Fibroblast of mammary gland (primary cell): Measurements from ENCODE around the gene ZFP62.
A peak's percentile ranks its signal among the peaks of the same experiment; 100 is the strongest.

Experiments used
- DNase-seq: peaks from one replicate; pipeline ENCODE4 v3.0.0-alpha.2; 2010; ENCODE audit warnings: low read depth
- H3K4me3 ChIP-seq: 2 replicates; pipeline ENCODE4 v1.5.1; 2011; ENCODE audit warnings: low read depth, mild to moderate bottlenecking, low read length, moderate library complexity; ENCODE audit not compliant: control insufficient read depth
- TF ChIP-seq, protein P1 (sequence below): conservative IDR thresholded peaks from 2 replicates; pipeline ENCODE4 v1.5.1; 2011; ENCODE audit warnings: low read depth, low read length, inconsistent platforms; ENCODE audit not compliant: control insufficient read depth, insufficient read depth

ZFP62 gene

DNA sequence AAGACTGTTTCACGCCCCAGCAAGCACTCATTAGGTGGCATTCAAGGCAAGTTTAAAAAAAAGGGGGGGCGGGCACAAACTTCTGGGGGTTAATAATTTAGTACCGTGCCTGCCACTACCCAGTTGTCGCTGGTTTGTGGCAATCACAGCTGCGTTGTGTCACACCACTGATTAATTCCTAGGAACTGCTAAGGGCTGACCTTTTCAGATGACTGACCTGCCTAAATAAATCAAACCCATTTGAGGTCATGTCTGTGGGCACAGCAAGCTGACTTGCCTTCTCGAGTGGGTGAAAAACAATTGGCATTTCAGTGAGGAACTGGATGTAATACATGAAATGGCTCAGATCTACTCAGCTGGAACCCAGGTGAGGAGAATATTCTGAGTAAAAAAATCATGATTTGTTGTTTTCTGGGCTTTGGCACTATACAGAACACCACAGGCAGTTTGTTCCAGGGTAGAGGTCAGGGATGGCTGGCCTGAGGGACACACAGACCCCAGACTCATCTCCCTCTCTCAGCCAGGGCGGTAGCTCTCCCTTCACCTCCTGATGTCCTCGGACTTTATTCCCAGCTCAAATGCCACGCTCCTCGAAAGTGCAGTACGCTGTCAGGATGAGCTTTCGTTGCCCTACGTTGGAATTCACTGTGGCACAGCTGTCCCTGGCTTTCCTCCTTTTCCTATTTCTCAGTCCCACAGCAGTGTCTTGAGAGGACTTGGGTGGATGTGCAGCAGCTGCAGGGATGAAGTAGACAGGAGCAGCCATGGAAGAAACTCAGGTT, 43.0 kb downstream of the ZFP62 start:
- H3K4me3 ChIP-seq, result no peak overlapping the region
- TF ChIP-seq, protein P1, sequence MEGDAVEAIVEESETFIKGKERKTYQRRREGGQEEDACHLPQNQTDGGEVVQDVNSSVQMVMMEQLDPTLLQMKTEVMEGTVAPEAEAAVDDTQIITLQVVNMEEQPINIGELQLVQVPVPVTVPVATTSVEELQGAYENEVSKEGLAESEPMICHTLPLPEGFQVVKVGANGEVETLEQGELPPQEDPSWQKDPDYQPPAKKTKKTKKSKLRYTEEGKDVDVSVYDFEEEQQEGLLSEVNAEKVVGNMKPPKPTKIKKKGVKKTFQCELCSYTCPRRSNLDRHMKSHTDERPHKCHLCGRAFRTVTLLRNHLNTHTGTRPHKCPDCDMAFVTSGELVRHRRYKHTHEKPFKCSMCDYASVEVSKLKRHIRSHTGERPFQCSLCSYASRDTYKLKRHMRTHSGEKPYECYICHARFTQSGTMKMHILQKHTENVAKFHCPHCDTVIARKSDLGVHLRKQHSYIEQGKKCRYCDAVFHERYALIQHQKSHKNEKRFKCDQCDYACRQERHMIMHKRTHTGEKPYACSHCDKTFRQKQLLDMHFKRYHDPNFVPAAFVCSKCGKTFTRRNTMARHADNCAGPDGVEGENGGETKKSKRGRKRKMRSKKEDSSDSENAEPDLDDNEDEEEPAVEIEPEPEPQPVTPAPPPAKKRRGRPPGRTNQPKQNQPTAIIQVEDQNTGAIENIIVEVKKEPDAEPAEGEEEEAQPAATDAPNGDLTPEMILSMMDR, result no peak
- DNase-seq, result no peak

DNA sequence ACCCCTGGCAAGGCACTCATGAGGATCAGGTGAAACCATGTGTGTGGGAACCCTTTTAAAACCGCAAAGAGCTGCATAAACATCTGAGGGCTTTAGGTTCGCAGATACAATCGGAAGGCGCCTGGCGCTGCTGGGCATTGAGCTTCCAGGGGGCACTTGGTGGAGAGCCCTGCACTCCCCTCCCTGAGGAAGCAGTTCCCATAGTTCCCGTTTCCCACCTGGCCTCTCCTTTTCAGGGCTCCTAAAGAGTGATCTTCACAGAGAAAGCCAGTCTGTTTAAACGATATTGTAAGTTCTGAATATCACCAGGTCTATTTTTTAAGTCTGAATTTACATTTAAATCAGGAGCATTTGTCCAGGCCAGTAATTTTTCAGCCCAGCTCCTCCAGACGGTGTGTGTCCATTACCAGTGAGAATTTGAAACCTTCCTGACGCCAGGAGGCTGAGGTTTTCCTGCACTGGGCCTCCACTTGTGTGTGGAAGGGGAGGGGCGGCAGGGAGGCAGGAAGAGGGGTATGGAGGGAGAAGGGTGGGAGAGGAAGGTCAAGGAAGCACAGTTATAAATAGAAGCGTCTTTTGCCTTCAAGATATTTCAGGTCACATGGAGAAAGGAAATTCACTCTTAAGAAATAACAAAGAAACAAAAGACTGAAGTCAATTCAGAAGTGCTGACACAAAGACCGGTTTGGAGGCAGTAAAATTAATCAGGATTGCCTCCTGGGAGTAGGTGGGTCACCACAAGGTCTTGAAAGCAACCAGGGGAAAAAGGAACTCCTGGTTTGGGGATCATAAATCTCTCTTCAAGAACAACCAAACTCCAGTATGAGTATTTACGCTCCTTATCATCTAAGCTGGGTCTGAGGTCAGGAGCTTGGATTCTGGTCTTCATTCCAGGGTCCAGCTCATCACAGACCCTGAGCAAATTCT, 44.2 kb downstream of the ZFP62 start:
- TF ChIP-seq, protein P1, result no peak
- no peak overlapping the region for H3K4me3 ChIP-seq
- DNase-seq, result peak; percentile 54

DNA sequence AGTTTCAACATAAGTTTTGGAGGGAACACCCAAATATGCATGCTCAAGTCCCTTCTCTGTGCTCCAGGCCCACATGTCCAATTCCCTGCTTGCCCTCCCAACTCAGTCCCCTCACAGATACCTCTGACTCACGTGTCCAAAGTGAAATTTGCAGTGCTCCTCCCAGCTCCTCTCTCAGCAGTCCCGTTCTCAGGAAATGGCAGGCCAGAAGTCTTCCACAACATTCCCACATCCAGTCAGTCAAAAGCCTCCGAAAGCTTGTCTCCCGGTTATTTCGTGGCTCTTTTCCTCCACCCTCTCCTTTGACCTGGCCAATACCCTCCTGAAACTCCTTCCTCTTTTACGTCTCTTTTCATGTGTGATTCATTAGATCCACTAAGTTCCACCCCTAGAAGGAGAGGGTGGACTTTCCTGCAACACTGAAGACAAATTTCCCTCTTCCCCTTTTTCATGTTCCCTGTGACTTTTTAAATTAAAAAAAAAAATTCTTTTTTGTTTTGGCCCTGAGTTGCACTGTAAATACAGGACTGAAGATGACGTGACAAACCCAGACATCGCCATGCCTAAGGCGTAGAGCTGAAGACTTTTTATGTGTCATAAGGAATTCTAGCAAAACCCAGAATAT, 45.7 kb downstream of the ZFP62 start:
- no peak for DNase-seq
- H3K4me3 ChIP-seq, result no peak overlapping the region
- TF ChIP-seq, protein P1, result no peak

DNA sequence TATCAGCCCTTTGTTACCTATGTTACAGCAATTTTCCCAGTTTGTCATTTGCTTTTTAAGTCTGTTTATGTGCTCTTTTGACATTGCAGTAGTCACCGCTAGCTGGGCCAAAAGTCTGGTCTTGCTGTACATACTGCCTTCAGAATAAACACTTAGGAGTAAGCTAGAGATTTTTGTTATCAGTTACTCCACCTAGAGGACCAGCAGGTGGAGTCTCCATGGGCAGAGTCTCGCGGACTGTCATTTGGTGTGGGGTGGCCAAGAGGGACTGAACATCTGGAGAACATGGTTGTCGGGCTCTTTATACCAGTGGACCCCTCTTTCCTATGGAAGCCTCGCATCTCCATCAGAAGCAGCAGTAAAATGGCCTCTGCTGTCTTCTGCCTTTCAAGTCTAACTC, 47.7 kb downstream of the ZFP62 start:
- H3K4me3 ChIP-seq, result no peak overlapping the region
- DNase-seq, result no peak
- TF ChIP-seq, protein P1, result no peak

DNA sequence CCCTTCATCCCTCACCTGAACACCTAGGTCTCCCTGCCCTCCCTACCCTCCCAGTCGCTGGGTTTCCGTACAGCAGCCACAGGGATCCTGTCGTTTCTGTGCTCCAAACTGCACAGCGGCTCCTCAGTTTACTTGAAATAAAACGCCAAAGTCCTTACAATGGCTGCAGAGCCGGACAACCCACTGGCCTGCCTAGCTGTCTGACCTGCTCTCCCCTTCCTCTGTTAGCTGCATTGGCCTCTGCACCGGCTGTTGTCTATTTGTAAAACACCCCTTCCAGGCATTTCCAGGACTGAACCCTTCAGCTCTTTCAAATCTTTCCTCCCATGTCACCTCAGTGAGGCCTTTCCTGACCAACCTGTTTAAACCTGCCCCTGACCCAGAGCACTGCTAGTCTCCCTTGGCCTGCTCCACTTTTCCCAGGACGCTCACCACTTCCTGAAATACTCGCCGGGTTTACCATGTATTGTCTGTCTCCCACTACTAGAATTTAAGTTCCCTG, 49.4 kb downstream of the ZFP62 start:
- TF ChIP-seq, protein P1, result no peak
- no peak overlapping the region for H3K4me3 ChIP-seq

DNA sequence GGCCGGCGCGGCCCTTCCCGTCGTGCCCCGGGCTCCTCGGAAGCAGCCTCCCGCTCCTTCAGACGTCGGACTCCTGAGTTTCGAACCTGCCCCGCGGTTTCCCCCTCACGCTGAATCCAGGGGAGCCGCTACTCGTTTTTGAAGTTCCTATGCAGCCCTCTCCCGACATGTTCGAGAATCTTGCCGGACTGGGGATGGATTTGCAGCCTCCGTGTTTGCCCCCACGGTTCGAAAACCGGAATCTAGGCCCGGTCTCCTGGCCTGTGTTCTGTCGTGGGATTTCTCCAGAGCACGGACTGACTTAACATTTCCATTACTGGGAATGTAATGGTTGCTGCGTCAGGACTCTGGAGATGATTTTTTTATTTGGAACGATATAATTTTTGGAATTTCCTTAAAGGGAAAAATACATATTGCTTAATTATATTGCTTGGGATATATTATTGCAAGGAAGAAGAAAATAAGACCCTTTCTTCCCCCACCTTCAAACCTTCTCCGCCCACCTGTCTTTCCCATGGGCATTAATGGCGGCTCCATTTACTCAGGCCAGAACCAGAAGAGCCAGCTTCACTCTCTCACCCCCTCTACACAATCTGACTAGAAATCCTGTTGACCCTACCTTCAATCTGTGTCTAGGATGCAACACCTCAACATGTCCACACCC, 50.0 kb downstream of the ZFP62 start:
- TF ChIP-seq, protein P1, result no peak
- H3K4me3 ChIP-seq, result peak overlapping the region; percentile 86
- no peak for DNase-seq

More for the DNA sequence above, 49.4 kb downstream of the ZFP62 start:
- DNase-seq, result no peak
